HepG2 (cell line): ENCODE results near the gene DSCAML1.

Experiments used
- ATF6 ChIP-seq: sonication (generic); formaldehyde crosslinking; conservative IDR thresholded peaks from 2 replicates; pipeline ENCODE4 v1.4.0; 2020; ENCODE audit warnings: missing genetic modification reagents
- CTCF ChIP-seq: sonication (generic); formaldehyde crosslinking; IDR thresholded peaks from 2 replicates; pipeline ENCODE4 v1.5.0; 2020; ENCODE audit warnings: mild to moderate bottlenecking, missing genetic modification reagents, moderate library complexity
- ESRRA ChIP-seq: sonication (generic); formaldehyde crosslinking; IDR thresholded peaks from 2 replicates; pipeline ENCODE4 v1.5.1; 2020; ENCODE audit warnings: mild to moderate bottlenecking, low read depth, missing genetic modification reagents
- ETS1 ChIP-seq: sonication (generic); formaldehyde crosslinking; IDR thresholded peaks from 2 replicates; pipeline ENCODE4 v1.4.0; 2020; ENCODE audit warnings: missing genetic modification reagents
- SALL2 ChIP-seq: sonication (generic); formaldehyde crosslinking; IDR thresholded peaks from 2 replicates; pipeline ENCODE4 v1.8.1; 2023; ENCODE audit warnings: mild to moderate bottlenecking, missing genetic modification reagents, inconsistent platforms
- SUZ12 ChIP-seq: fragments of 150-350 bp; IDR thresholded peaks from 2 replicates; pipeline ENCODE4 v1.6.1; 2014; ENCODE audit warnings: low read depth, low read length
- TARDBP ChIP-seq: sonication (generic); formaldehyde crosslinking; IDR thresholded peaks from 2 replicates; pipeline ENCODE4 v1.8.0; 2022; ENCODE audit warnings: mild to moderate bottlenecking, missing genetic modification reagents
- ZNF274 ChIP-seq: sonication (generic); formaldehyde crosslinking; IDR thresholded peaks from 2 replicates; pipeline ENCODE4 v1.5.1; 2020; ENCODE audit warnings: mild to moderate bottlenecking, missing genetic modification reagents
- ZZZ3 ChIP-seq: sonication (generic); formaldehyde crosslinking; IDR thresholded peaks from 2 replicates; pipeline ENCODE4 v1.4.0; 2020; ENCODE audit warnings: missing genetic modification reagents, mild to moderate bottlenecking, borderline replicate concordance

GRCh38 chr11:117519170-117519569 lies 277.8 kb downstream of the DSCAML1 start:
- TF ChIP-seq ZZZ3 (CRISPR knock-in tag), result no peak
- TF ChIP-seq ZNF274 (CRISPR knock-in tag), result no peak
- no peak for TF ChIP-seq SUZ12
- no peak for TF ChIP-seq TARDBP
- TF ChIP-seq ATF6, result no peak
- no peak for TF ChIP-seq ESRRA (CRISPR knock-in tag)
- TF ChIP-seq CTCF (CRISPR knock-in tag), result peak; percentile 55
- TF ChIP-seq ETS1 (CRISPR knock-in tag), result no peak
- TF ChIP-seq SALL2 (CRISPR knock-in tag), result no peak
